K562 (cell line): ENCODE measurements around the gene HS6ST1. TPM values are rescaled to one million over a fixed set of nuclear protein-coding genes. Genes with fewer than 3 reads are reported as not detected.

ENCODE experiments used
- ATAC-seq: fragments of 200-7000 bp; cut with Tn5 transposase; 3 replicates; pipeline ENCODE4 v1.9.1; 2020; ENCODE audit warnings: moderate library complexity
- BruUV-seq: library from RNA; stranded (reverse); fragments of 400-500 nt; replicated peaks from 2 replicates; lab custom pipeline; 2021; lab: Mats Ljungman, UMichigan
- CTCF ChIA-PET: fragments of 300-600 bp; formaldehyde crosslinking; extraction: SDS; loops from one replicate; lab custom pipeline; 2021; ENCODE audit warnings: low intra/inter-chr PET ratio; lab: Yijun Ruan, JAX
- POLR2A ChIA-PET: fragments of 300-600, 350-650 bp; sonication (Branson Sonifier 250); formaldehyde crosslinking; extraction: SDS; loops from one replicate; lab custom pipeline; 2021; ENCODE audit warnings: antibody characterized with exemption, inconsistent platforms; lab: Yijun Ruan, JAX
- DNase-seq, 4 experiments: peaks; one replicate each; pipeline versions ENCODE4 v3.0.0 to v3.0.0-alpha.2; 2011 to 2018; ENCODE audit warnings: low spot score in 3 of 4, mixed read lengths in 3 of 4; ENCODE audit errors: extremely low read depth in 1 of 4
- FAIRE-seq: peaks from 2 replicates; lab custom pipeline; 2011; peaks lifted over from hg19 to GRCh38; lab: Jason Lieb, UNC
- H2AFZ ChIP-seq: 2 replicates; pipeline ENCODE4 v1.6.0; 2011; ENCODE audit warnings: low read depth, low read length, control low read depth, inconsistent platforms
- H3K27ac ChIP-seq: fragments of 200-600 bp; 3 replicates; pipeline ENCODE4 v1.8.0; 2011; ENCODE audit warnings: low read depth, mild to moderate bottlenecking, control low read depth, inconsistent platforms, low read length, moderate library complexity, mixed read lengths; ENCODE audit errors: extremely low read depth
- H3K27me3 ChIP-seq, 2 experiments: fragments of 300-600 bp in 1 of 2; 2 replicates in 1 of 2; 3 replicates in 1 of 2; pipeline versions ENCODE4 v1.6.0 to v1.8.0; 2011; ENCODE audit warnings: inconsistent platforms in 2 of 2, low read length in 2 of 2, mild to moderate bottlenecking in 1 of 2, mixed read lengths in 1 of 2, moderate library complexity in 1 of 2; ENCODE audit not compliant: control insufficient read depth in 2 of 2, insufficient read depth in 2 of 2
- H3K36me3 ChIP-seq: fragments of 300-600 bp; 3 replicates; pipeline ENCODE4 v1.8.0; 2011; ENCODE audit warnings: mild to moderate bottlenecking, low read length, inconsistent platforms; ENCODE audit not compliant: control insufficient read depth, insufficient read depth
- H3K4me1 ChIP-seq, 2 experiments: fragments of 200-600 bp in 1 of 2; replicated peaks in 1 of 2; 2 replicates in 1 of 2; 3 replicates in 1 of 2; pipeline versions ENCODE4 v1.5.1 to v1.8.0; 2011; ENCODE audit warnings: inconsistent platforms in 2 of 2, low read length in 2 of 2, mild to moderate bottlenecking in 1 of 2, mixed read lengths in 1 of 2, moderate library complexity in 1 of 2; ENCODE audit not compliant: control insufficient read depth in 2 of 2, insufficient read depth in 2 of 2
- H3K4me2 ChIP-seq: 2 replicates; pipeline ENCODE4 v1.6.1; 2011; ENCODE audit warnings: low read length, control low read depth, inconsistent platforms, mixed read lengths; ENCODE audit not compliant: insufficient read depth
- H3K4me3 ChIP-seq: fragments of 200-600 bp; sonication (generic), shearing (Covaris generic); 2 replicates; pipeline ENCODE4 v1.5.1; 2016; ENCODE audit warnings: control low read depth, inconsistent platforms
- H3K79me2 ChIP-seq: fragments of 200-600 bp; 3 replicates; pipeline ENCODE4 v1.8.0; 2011; ENCODE audit warnings: low read length, inconsistent platforms; ENCODE audit not compliant: control insufficient read depth, insufficient read depth
- H3K9ac ChIP-seq, 2 experiments: 2 replicates each; pipeline versions ENCODE4 v1.6.0 to v1.6.1; 2011; ENCODE audit warnings: low read depth in 2 of 2, low read length in 2 of 2, control low read depth in 1 of 2, inconsistent platforms in 1 of 2, mild to moderate bottlenecking in 1 of 2, mixed read lengths in 1 of 2; ENCODE audit not compliant: insufficient read depth in 1 of 2
- H3K9me1 ChIP-seq: one replicate; pipeline ENCODE4 v1.6.0; 2011; ENCODE audit warnings: inconsistent platforms, mild to moderate bottlenecking, low read length, moderate library complexity; ENCODE audit not compliant: control insufficient read depth, insufficient read depth
- H3K9me3 ChIP-seq: replicated peaks from 2 replicates; pipeline ENCODE4 v1.5.1; 2011; ENCODE audit warnings: low read depth, low read length, inconsistent platforms; ENCODE audit not compliant: control insufficient read depth, insufficient read depth
- H4K20me1 ChIP-seq: replicated peaks from 2 replicates; pipeline ENCODE4 v1.6.1; 2011; ENCODE audit warnings: low read length, inconsistent platforms, mixed read lengths; ENCODE audit not compliant: control insufficient read depth, insufficient read depth
- E2F5 ChIP-seq: sonication (generic); formaldehyde crosslinking; IDR thresholded peaks from 2 replicates; pipeline ENCODE4 v1.8.0; 2022; ENCODE audit warnings: mild to moderate bottlenecking, missing genetic modification reagents
- ZNF592 ChIP-seq: fragments of 450-650 bp; IDR thresholded peaks from 2 replicates; pipeline ENCODE4 v1.6.1; 2017; ENCODE audit warnings: antibody characterized with exemption, mild to moderate bottlenecking
- WGBS: fragments of 100-300 bp; shearing (Covaris generic); methylation state at CpG from one replicate; pipeline ENCODE4 v1.1.6; 2016; ENCODE audit warnings: low coverage, mixed read lengths; ENCODE audit not compliant: insufficient coverage; ENCODE audit errors: missing lambda C conversion rate; 5-methylcytosine and 5-hydroxymethylcytosine counted together
- in situ Hi-C: fragments of 300-500 bp; cut with MboI; formaldehyde crosslinking; loops from 4 replicates; pipeline ENCODE4 v1.15.0; 2018; ENCODE audit warnings: inconsistent platforms, mixed read lengths
- intact Hi-C: fragments of 100-400 bp; cut with micrococcal nuclease; formaldehyde crosslinking; loops from 2 replicates; pipeline ENCODE4 v1.14.2; 2022
- polyA plus RNA-seq, 8 experiments: library from polyadenylated mRNA; depleted of rRNA in 4 of 8; stranded (reverse) in 5 of 8; unstranded in 3 of 8; fragments of >200 nt; fragmentation: Nextera tagmentation in 2 of 8; fragmentation: Illumina TruSeq in 1 of 8; extraction: Ambion mirVana in 2 of 8; extraction: Trizol in 1 of 8; gene quantifications; 2 replicates each; pipeline versions ENCODE4 v1.2.1 to v1.2.3, GENCODE V29; 2011 to 2014; ENCODE audit warnings: inconsistent platforms in 1 of 8, missing spikeins in 1 of 8
- total RNA-seq, 7 experiments: library from RNA; depleted of rRNA in 6 of 7; stranded (reverse); fragments of >200 nt in 6 of 7; fragmentation: Illumina TruSeq in 2 of 7; extraction: Trizol in 2 of 7; gene quantifications; 2 replicates each; pipeline versions ENCODE4 v1.2.1 to v1.2.3, GENCODE V29; 2011 to 2021; ENCODE audit warnings: low replicate concordance in 1 of 7

HS6ST1 gene
- total and polyA plus RNA-seq, 9 of the 15 experiments (the other 6 are each of a cell fraction or from before 2014, with no cell fraction given): 0.06 to 7.4 (median 3.8) TPM

GRCh38 chr2:128302744-128303067 lies 16.0 kb downstream of the HS6ST1 start (continued):
- TF ChIP-seq ZNF592: no peak
- TF ChIP-seq, all 486 proteins: peak for 0

- no peaks in the 10 kb centered on the region for H3K36me3 ChIP-seq
- peaks cover 4% of the 10 kb centered on the region for H3K9me1 ChIP-seq
- BruUV-seq: no TSS peak
- intact Hi-C loops (loop anchor here (10.0 kb wide), 1 partner anchor 237 kb away; no protein-coding TSS in a partner anchor), in situ Hi-C loops (no loop called here)
- ChIA-PET POLR2A (interaction anchor here (0.9 to 1.3 kb wide), 2 partner anchors 17 to 23 kb away, joined by 3 to 4 read pairs; no protein-coding TSS in a partner anchor), CTCF (no interaction called here)
- H3K4me1 ChIP-seq: peaks cover 16 to 60% of the 10 kb centered on the region in 2 experiments
- H3K79me2 ChIP-seq: no peaks in the 10 kb centered on the region
- no peak overlapping the region for H3K4me2 ChIP-seq
- 32% methylated on average over 8 of the region's 8 CpGs for WGBS
- no peak overlapping the region; a peak in 1 of 4 replicates for H3K9ac ChIP-seq
- no peaks in the 10 kb centered on the region for H3K9me3 ChIP-seq
- ATAC-seq (no peak), DNase-seq (no peak), FAIRE-seq (no peak)
- H4K20me1 ChIP-seq: peaks cover 16% of the 10 kb centered on the region
- H2AFZ ChIP-seq: no peak overlapping the region
- no peaks in the 10 kb centered on the region for H3K27me3 ChIP-seq
- H3K4me3 ChIP-seq: no peak overlapping the region
- H3K27ac ChIP-seq: no peak overlapping the region
- no peak for TF ChIP-seq E2F5 (CRISPR knock-in tag)
Observed at GRCh38 chr2:128302011-128302743, 16.5 kb downstream of the HS6ST1 start.
